Peyer's patch (tissue), 4 donors: Measurements from ENCODE around the gene PBX1.

Experiments
- POLR2A ChIP-seq, 2 donors: fragments of 450-650 bp; IDR thresholded peaks; one replicate each; pipeline ENCODE4 v1.5.1; 2017; ENCODE audit warnings: antibody characterized with exemption in 2 of 2, mild to moderate bottlenecking in 2 of 2, moderate library complexity in 2 of 2
- TF ChIP-seq, protein P1 (sequence below), 6 experiments: fragments of 450-650 bp in 4 of 6; fragments of 200-600 bp in 2 of 6; sonication (generic) in 1 of 6; IDR thresholded peaks; one replicate each; pipeline ENCODE4 v1.5.1; 2017 to 2019; ENCODE audit warnings: antibody characterized with exemption in 6 of 6, mild to moderate bottlenecking in 3 of 6, moderate library complexity in 1 of 6

DNA sequence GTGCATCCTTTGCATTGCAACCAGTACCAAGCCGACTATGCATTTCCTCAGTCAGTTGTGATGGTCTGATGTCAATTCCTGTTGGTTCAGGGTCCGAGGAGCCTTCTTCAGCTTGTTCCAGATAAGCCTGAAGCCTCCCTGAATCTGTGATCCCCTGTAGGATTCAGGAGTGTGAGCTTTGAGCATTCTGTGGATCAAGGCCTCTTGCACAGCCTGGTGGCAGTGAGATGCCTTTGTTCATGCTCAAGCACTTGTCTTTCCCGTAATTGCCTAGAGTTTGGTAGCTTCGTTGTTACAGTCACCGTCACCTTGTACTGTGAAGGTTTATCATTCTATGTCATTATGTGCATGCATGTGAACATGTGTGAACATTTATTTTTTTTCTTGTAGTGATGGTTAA lies 103.5 kb downstream of the PBX1 start:
- TF ChIP-seq, protein P1, sequence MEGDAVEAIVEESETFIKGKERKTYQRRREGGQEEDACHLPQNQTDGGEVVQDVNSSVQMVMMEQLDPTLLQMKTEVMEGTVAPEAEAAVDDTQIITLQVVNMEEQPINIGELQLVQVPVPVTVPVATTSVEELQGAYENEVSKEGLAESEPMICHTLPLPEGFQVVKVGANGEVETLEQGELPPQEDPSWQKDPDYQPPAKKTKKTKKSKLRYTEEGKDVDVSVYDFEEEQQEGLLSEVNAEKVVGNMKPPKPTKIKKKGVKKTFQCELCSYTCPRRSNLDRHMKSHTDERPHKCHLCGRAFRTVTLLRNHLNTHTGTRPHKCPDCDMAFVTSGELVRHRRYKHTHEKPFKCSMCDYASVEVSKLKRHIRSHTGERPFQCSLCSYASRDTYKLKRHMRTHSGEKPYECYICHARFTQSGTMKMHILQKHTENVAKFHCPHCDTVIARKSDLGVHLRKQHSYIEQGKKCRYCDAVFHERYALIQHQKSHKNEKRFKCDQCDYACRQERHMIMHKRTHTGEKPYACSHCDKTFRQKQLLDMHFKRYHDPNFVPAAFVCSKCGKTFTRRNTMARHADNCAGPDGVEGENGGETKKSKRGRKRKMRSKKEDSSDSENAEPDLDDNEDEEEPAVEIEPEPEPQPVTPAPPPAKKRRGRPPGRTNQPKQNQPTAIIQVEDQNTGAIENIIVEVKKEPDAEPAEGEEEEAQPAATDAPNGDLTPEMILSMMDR (IDR thresholded peaks at IDR 0.05) = peak in 3 of 6 experiments; percentile 16 to 27 (median 25)
- TF ChIP-seq POLR2A (IDR thresholded peaks at IDR 0.05) = no peak
